ENCODE results near the gene ITPK1.
A peak's percentile ranks its signal among the peaks of the same experiment; 100 is the strongest.
"Not testable (repeated sequence)": the region's sequence is repeated elsewhere in the genome, so short reads cannot be mapped to it uniquely, and the experiment has no call there.

The ITPK1 gene

DNA sequence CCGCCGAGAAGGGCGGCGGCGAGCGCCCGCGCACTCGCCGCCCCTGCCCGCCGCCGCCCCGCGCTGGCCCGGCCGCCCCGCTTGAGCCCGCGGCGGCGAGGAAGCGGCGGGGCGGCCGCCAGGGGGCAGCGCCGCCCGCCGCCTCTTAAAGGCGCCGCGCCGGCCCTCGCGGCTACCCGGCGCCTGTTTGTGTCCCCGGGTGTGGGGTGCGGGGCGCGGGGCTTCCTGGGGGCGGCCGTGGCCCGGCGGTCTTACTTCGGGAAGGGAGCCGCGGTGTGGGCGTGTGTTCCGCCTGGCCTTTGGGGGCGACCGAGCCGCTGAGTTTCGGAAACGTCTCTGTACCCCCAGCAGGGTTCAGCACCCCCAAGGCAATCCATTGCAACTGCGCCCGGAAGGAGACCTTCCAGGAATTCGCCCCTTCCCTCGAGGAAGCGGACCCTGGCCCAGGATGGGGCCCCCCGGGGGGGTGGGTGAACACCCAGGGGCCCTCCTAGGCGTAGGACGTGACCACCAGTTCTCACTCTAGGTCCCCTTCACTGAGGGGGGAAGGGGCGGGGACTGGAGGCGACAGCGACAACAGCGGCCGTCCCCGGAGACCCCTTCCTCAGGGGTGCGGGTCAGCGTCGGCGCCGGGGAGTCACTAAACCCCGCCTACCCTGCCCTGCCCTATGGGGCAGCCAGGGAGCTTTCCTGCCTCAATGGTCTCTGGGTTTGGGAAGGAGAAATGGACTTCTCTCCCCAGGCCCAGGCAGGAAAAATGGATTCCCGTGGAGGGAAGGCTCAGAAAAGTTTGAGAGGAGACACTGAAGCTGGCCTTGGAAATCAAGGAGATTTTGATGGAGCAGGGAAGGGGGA, at the start of gene ITPK1:
Gene ITPK1, minus strand, starts transcription at position 105 of the 855 bp plus-strand sequence. CDS start 762 bp downstream, outside the sequence.
- FAIRE-seq, result no peak

DNA sequence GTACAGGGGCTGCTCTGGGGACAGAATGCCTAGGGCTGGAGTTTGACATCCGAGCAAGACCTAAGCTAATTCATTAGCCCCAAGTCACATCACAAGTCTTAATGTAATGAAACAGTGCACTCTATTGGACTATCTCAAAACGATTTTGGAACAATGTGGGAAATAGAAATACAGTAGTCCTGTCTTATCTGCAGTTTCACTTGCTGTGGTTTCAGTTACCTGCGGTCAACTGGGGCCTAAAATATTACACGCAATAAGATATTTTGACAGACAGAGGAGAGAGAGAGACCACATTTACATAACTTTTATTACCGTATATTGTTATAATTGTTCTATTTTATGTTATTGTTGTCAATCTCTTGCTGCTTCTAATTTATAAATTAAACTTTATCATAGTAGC, 47.8 kb upstream of the ITPK1 start:
- no peak for FAIRE-seq

DNA sequence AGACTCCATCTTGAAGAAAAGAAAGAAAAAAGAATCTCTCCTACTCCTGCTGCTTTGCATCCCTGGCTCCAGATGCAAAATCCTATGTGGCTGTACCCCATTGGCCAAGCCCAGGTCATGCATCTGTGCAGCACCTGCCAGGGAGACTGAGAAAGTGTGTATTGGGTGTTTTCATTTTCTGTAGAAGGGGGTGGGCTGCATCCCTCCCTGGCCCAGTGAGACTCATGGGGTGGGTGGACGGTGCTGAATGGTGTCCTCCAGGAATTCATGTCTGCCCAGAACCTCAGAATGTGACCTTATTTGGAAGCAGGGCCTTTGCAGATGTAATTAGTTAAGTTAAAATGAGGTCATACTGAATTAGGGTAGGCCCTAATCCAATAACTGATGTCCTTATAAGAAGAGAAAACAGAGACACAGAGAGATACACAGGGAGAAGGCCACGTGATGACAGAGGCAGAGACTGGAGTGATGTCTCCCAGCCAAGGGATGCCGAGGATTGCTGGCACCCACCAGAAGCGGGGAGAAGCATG, 45.8 kb upstream of the ITPK1 start:
- FAIRE-seq, result no peak

DNA sequence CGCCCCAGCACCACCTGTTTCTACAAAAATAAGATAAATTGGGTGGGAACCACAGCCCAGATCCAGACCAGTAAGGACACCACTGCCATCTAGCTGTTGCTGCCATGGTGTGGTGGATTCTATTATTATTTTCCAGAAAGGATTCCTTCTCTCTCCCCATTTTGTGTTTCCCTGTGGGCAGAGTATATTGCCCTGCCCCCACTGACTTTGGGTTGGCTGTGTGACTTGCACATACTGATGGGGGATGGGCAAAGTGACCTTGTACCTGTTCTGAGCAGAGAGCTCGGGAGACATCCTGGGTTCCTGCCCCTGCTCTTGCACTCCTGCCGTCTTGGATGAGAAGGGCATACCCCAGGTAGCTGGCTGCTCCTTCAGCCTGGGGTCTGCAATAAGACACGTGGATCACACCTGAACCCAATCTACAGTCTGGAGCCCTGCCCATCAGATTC, 44.7 kb upstream of the ITPK1 start:
- no peak for FAIRE-seq

DNA sequence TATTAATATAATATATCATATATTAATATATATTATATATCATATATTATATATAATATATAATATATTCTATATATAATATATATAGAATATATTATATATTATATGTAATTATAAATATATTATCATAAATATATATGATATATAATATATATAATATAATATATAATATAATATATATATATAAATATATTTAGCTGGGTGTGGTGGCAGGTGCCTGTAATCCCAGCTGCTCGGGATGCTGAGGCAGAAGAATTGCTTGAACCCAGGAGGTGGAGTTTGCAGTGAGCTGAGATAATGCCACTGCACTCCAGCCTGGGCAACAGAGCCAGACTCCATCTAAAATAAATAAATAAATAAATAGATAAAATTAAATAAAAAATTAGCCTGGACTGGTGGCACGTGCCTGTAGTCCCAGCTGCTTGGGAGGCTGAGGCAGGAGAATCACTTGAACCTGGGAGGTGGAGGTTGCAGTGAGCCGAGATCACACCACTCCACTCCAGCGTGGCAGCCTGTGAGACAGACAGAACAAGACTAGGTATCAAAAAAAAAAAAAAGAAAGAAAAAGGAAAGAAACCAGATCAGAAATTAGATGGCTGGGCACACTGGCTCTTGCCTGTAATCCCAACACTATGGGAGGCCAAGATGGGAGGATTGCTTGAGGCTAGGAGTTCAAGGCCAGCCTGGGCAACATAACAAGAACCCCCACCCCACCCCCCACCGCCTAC, 44.1 kb upstream of the ITPK1 start:
- not testable (repeated sequence) for FAIRE-seq

DNA sequence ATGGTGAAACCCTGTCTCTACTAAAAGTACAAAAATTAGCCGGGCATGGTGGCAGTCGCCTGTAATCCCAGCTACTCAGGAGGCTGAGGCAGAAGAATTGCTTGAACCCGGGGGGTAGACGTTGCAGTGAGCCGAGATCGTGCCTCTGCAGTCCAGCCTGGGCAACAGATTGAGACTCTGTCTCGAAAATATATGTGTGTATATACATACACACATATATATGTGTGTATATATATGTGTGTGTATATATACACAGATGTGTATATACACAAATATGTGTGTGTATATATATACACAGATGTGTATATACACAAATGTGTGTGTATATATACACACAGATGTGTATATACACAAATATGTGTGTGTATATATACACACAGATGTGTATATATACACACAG, 42.6 kb upstream of the ITPK1 start:
- not testable (repeated sequence) for FAIRE-seq

DNA sequence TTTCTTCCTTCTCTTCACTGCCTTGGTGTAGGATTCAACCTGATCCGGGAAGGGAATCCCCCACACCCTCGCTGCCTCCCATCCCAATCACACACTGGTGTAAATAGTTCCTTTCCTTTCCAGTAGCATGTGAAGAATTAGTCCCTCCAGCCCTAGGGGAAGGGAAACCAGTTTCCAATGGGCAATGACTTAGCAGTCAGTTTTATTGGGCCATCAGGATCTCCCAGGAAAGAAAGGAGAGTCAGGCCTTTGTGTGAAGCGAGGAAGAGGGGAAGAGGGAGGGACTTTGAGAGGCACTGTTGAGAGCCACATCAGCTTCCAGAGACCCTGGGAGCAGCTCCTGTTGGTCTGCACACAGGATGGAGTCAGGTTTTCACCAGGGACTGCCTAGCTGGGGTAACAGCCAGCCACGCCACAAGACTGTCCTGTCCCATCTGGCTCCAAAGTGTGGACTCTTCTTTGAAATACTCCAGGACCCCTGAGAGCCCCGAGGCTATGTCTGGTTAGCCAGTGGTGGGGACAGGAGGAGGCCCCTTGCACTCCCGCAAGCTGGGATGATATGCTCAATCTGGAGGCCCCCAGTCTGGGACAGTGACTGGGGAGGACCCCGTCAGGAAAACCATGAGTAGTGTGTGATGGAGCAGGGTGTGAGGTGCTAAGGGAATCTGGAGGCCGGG, 41.1 kb upstream of the ITPK1 start:
- FAIRE-seq, result no peak

DNA sequence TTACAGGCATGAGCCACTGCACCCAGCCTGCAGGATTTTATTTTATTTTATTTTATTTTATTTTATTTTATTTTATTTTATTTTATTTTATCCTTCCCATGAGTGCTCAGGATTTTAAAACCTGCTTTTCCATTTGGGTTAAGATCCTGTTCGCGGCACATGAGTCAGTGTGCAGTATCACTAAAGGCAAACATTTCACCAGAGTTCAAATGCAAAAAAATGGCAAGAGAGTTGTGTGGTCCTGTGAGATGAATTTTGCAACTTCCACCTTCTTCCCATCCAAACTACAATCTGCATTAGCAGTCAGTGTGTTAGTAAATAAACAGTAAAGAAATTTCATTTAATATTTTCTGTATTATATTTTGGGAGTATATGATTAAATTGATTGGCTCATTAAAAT, 39.9 kb upstream of the ITPK1 start:
- FAIRE-seq, result no peak

DNA sequence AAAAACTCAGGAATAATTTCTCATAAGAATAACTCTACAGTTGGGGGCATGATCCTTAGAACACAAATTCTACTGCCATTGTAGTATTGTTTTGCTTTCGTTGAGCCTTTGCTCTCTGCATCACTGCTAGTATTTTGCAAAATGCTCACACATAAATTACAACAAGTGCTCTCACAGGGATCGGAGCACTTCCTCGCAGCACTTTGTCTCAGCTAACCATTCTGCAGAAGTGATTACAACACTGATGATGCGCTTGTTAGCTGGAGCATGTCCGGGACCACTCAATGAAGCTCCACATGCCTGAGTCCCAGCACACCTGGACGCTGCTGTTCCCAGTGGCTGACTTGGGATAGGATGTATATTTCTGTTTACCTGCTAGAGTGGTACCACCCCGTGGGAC, 37.4 kb upstream of the ITPK1 start:
- FAIRE-seq, result no peak

DNA sequence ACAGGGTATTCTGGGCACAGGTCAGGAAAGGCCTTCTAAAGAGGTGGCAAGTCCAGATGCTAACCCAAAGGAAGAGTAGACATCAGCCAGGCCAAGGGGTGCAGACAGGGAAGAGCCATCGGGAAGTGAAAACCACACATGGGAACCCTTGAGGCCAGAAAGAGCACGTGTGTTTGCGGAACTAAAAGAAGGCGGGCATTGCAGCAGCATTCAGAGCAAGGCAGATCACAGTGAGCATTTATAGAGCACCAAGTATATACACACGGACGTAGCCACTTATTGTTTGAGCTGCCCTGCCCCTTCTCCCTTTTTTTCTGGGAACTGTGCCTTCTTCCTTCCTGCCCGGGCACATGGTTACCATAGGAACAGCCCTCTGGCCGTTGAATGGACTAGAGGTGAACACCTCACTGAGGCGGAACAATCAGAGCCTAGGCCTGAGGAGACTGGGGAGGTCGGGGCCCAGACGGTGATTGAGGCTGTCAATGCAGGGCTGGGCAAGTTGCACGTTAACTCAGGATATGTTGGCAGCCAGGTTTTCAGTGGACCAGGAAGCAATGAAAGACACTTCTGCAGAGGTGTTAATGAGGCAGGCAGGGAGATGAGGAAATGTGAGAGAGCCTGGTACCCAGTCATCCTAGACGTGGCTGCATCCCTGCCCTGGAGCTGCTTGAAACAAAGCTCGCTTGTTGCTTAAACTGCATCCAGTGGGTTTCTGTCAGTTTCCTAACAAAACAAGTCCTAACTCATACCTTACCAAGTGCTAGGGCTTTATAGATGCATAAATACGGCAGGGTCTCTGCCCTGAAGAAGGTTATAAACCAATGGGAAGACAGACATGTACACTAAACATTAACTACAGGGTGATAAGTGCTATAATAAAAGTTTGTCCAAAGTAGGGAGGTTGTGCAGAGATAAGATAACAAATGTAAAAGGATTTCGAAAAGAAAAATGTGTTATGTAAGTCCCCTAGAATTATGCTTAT, 34.8 kb upstream of the ITPK1 start:
- no peak for FAIRE-seq

DNA sequence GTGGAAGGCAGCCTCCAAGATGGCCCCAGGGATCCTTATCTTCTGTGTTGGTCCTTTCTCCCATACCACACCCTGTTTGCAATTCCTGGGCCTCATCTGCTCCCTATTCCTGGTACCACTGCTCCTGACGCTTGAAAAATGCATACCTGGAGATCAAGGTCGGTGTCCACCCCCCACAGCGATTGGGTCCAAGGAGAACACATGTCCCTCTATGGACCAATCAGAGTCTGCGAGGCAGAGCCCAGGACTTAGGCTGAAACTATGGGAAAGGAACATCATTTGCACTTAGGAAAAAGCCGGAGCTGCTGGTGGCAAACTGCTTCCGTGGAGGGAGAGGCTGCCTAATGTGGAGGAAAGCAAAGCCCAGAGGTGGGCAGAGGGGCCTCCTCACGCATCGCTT, 33.3 kb upstream of the ITPK1 start:
- FAIRE-seq, result no peak

DNA sequence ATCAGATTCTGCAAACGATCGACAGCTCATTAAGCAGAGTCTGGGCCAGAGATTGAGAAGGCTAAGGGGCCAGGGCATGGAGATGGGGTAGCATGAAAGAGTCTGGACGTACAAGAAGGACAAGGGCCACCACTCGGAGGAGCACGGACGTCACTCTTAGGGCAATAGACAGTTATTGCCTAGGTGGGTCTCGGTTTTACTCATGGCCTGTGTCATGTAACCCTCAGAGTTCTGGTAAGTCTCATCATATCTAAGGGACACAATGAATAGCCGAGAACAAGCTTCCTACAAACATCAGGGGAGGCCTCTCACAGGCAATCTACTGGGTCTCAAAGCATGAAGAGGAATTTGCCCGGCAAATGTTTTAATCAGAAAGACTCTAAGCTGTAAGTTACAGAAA, 30.4 kb upstream of the ITPK1 start:
- no peak for FAIRE-seq

DNA sequence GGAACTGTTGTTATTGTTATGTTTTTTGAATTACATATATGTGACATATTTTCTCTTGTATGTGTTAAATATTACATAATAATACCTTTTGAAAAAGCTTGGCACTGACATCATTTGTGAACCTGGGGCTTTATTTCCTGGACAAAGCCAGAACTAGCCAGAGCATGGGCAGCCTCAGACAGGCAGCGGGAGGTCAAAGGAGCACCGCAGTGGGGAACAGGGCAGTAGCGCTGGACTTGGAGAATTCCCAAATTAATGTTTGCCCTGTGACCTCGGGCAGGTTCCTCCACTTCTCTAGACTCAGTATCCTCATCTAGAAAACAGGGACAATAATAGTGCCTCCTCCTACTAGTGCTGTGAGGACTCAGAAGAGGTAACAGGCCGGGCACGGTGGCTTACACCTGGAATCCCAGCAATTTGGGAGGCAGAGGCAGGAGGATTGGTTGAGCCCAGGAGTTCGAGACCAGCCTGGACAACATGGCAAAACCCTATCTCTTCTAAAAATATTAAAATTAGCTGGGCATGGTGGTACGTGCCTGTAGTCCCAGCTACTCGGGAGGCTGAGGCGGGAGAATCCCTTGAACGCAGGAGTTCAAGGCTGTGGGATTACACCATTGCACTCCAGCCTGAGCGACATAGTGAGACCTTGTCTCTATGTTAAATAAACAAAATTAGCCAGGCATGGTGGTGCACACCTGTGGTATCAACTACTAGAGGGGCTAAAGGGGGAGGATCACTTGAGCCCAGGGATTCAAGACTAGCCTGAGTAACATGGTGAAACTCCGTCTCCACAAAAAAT, 27.3 kb upstream of the ITPK1 start:
- FAIRE-seq, result no peak

DNA sequence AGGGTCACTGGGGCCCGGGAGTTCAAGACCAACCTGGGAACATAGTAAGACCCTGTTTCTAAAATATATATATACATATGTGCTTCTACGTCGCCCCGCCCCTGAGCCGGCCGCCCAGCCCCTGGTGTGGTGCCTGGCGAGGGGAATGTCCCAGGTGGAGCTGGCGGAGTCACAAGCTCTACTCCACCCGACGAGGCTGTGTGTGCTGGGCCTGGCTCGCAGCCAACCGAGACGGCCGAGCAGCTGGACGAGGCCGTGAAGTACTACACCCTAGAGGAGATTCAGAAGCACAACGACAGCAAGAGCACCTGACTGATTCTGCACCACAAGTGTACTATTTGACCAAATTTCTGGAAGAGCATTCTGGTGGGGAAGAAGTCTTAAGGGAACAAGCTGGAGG, 22.1 kb upstream of the ITPK1 start:
- no peak for FAIRE-seq

DNA sequence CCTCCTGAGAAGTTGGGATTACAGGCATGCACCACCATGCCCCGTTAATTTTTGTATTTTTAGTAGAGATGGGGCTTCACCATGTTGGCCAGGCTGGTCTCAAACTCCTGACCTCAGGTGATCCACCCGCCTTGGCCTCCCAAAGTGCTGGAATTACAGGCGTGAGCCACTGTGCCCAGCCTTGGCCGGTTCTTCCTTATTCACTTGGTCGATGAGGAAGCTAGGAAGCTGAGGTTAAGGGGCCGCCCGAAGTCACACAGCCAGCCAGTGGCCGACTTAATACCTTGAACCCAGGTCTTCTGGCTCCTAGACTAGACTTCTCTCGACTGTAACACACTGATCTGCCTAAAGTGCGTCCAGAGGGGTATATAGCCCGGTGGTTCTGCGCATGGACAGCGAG, 20.8 kb upstream of the ITPK1 start:
- not testable (repeated sequence) for FAIRE-seq

DNA sequence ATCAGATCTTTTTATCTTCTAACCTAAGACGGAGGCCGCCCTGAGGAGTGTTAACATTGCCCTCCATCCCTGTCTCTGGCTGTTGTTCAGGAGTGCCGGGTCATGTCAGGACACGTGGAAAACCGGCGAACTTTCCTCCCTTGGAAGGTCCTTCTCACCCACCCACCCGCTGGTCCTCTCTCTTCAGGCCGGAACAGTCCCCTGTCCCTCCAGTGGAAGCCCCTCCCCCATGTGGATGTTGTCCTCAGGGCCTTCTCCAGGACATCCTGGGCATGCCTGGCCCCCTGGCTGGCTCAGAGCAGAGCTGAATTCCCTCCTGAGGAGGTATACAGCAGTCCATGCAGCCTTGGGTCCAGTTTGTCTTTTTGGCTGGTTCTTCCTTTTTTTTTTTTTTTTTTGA, 20.3 kb upstream of the ITPK1 start:
- no peak for FAIRE-seq

DNA sequence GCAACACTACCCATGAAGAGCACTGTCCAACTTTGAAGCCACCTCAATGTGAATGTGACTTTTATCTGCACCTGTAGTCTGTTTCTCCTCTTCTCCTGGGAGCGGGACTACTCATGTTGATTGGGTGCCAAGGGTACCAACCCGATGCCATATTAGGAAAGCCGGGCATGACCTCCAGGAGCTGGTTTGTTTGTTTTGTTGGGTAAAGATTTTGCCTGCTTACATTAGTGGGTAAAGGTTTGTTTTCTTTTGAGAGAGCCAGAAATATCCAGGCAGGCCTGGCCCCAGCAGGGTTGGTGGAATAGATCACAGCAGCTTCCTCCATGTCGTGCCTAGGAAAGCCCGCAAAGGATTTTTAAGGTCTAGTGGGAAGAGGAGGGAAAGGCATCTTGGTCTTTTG, 19.7 kb upstream of the ITPK1 start:
- no peak for FAIRE-seq

DNA sequence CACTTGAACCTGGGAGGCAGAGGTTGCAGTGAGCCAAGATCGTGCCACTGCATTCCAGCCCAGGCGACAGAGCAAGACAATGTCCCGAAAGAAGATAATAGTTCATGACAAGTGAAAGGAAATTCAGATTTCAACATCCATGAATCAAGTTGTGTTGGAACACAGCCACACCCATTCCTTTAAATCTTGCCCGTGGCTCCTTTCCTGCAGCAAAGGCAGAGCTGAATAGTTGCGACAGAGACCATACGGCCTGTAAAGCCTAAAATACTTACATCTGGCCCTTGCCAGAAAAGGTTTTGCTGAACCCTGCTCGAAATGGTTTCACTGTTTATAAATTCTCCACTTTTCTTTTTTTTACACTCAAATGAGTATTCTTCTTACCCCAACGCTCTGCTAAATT, 17.7 kb upstream of the ITPK1 start:
- FAIRE-seq, result no peak

DNA sequence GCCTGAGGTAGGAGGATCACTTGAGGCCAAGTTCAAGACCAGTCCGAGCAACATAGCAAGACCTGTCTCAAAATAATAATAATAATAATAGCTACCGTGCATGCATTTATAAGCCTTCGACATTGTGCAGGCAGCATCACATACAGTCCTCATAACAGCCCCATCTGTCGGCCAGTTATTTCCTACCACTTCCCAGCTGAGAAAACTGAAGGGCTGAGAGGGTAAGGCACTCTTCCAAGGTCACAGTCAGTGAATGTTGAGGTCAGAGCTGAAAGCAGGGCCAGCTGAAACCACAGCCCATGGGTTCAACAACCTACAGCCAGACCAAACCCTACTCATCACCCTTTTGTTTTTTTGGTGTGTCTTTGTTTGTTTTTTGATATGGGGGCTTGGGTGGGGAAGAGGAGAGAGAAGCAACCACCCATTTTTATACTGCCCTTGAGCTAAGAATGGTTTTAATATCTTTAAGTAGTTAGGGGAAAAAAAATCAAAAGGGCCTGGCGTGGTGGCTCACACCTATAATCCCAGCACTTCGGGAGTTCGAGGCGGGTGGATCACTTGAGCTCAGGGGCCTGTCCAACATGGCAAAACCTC, 16.8 kb upstream of the ITPK1 start:
- FAIRE-seq, result peak; percentile 58

DNA sequence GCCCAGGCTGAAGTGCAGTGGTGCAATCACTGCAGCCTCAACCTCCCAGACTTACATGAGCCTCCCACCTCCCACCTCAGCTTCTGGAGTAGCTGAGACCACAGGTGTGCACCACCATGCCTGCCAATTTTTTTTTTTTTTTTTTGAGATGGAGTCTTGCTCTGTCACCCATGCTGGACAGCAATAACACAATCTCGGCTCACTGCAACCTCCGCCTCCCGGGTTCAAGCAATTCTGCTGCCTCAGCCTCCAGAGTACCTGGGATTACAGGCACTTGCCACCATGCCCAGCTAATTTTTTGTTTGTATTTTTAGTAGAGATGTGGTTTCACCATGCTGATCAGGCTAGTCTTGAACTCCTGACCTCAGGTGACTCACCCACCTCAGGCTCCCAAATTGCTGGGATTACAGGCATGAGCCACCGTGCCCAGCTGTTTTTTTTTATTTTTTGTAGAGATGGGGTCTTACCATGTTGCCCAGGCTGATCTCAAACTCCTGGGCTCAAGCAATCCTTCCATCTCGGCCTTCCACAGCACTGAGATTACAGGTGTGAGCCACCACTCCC, 15.6 kb upstream of the ITPK1 start:
- not testable (repeated sequence) for FAIRE-seq

Data from islet of Langerhans (tissue), 1 donor.